HG03159 (cell line): Measurements from ENCODE around the gene ANO8.

ENCODE experiments used
- ATAC-seq: cut with Tn5 transposase; IDR thresholded peaks from one replicate; pipeline ENCODE4 v1.9.1; 2021; ENCODE audit warnings: mild to moderate bottlenecking, moderate library complexity; ENCODE audit not compliant: unreplicated experiment

The ANO8 gene

GRCh38 chr19:17328517-17329365 is 5.9 kb downstream of the ANO8 start:
- no peak for ATAC-seq

GRCh38 chr19:17327654-17328516 is 6.8 kb downstream of the ANO8 start:
- ATAC-seq = no peak

GRCh38 chr19:17327068-17327653 is 7.5 kb downstream of the ANO8 start:
- ATAC-seq = no peak

GRCh38 chr19:17326595-17326966 is 8.1 kb downstream of the ANO8 start:
- ATAC-seq = no peak

- ATAC-seq = no peak
These were observed 8.6 kb downstream of the ANO8 start for GRCh38 chr19:17325881-17326594.

GRCh38 chr19:17325133-17325532 is 9.5 kb downstream of the ANO8 start:
- no peak for ATAC-seq

- ATAC-seq = no peak
These were observed 10.1 kb downstream of the ANO8 start for GRCh38 chr19:17324357-17325114.

GRCh38 chr19:17323964-17324332 is 10.7 kb downstream of the ANO8 start:
- ATAC-seq = no peak

- no peak for ATAC-seq
These were observed 11.2 kb downstream of the ANO8 start for GRCh38 chr19:17323300-17323963.

GRCh38 chr19:17322854-17323253 is 11.8 kb downstream of the ANO8 start:
- no peak for ATAC-seq

GRCh38 chr19:17321655-17322489 is 12.8 kb downstream of the ANO8 start:
- ATAC-seq = no peak

GRCh38 chr19:17320435-17320834 is 14.2 kb downstream of the ANO8 start:
- ATAC-seq = no peak

- no peak for ATAC-seq
These were observed 15.0 kb downstream of the ANO8 start for GRCh38 chr19:17319473-17320238.

- no peak for ATAC-seq
These were observed 15.7 kb downstream of the ANO8 start for GRCh38 chr19:17318966-17319365.

GRCh38 chr19:17314007-17314593 is 20.6 kb downstream of the ANO8 start:
- no peak for ATAC-seq

GRCh38 chr19:17312189-17313113 is 22.2 kb downstream of the ANO8 start:
- no peak for ATAC-seq
